ENCODE data around the gene KCNH3.
"Not testable (repeated sequence)": the region's sequence is repeated elsewhere in the genome, so short reads cannot be mapped to it uniquely, and the experiment has no call there.

- TF ChIP-seq FOSL1 (CRISPR knock-in tag; IDR thresholded peaks at IDR 0.05; ENCODE audit: borderline replicate concordance); POLR2A (IDR thresholded peaks at IDR 0.05; ENCODE audit: insufficient read depth in 1 of 2, low read depth in 2 of 2, low read length in 2 of 2); PHB2 (IDR thresholded peaks at IDR 0.05; ENCODE audit: partially characterized antibody): not testable (repeated sequence)
Measured at GRCh38 chr12:49534122-49534521, 4.7 kb upstream of the KCNH3 start.

Measured in HepG2 (cell line).